Hematopoietic multipotent progenitor cell treated with erythropoietin and hydrocortisone succinate and interleukin-3 and kit ligand, for 8 days (in vitro differentiated cells): Measurements from ENCODE around the gene SCN3A.
A peak's percentile ranks its signal among the peaks of the same experiment; 100 is the strongest.

Experiments
- DNase-seq: peaks from one replicate; pipeline ENCODE4 v3.0.0-alpha.2; 2015

Gene SCN3A

DNA sequence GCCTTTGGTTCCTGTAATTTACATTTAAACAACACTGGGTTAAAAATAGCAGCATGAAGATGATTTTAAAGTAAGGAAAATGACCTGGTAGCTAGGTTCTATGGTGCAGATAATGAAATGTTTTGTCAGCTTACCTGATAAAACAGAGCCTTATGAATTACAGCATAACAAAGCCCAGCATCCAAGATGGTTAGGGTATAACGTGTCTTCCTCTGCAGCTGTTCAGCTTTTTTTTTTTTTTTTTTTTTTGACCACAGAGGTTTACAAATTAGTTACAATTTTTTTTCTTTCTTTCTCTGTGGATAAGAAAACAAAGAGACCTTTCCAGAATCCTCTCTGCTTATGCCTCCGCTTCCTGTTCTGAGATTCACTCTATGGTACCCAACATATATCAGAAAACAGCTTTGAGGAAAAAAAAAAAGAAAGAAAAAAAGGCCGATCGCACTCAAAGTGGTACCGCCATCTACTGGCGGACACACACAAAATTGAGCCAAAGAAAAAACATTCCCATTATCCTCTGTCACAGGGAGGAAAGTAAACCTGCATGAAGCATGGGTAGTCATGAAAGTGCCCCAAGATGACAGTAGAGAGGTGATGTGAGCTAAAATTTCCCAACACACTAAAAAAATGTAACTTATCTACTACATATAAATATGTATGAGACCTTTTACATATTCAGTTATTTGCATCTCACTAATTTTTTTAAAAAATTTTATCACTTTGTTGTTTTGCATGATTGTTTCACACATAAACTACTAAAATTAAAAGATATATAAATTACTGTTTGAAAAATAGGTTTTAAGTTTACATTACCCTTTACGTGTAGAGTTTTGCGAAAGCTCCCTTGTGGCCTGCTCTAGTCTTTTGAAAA, at the start of gene SCN3A:
Gene SCN3A (minus strand): TSS at position 362 of the 871 bp plus-strand sequence. CDS start 27,656 bp downstream, outside the sequence.
- peak; percentile 59 for DNase-seq

DNA sequence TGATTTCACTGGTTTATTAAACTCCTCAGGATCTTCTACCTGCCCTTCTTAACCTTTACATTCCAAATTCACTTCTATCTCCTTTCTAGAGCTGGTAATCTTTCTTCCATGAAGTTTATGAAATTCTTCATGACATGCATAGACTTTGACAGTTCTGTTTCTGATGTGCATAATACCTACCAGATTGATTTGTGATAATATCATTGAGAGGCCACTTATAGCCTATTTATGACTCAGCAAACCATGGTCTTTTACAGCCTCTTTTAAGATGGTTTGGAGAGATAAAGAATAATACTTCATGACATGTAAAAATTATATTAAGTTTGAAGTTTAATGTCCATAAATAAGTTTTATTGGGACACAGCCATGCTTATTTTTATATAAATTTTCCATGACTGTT, 49.3 kb upstream of the SCN3A start:
- no peak for DNase-seq

DNA sequence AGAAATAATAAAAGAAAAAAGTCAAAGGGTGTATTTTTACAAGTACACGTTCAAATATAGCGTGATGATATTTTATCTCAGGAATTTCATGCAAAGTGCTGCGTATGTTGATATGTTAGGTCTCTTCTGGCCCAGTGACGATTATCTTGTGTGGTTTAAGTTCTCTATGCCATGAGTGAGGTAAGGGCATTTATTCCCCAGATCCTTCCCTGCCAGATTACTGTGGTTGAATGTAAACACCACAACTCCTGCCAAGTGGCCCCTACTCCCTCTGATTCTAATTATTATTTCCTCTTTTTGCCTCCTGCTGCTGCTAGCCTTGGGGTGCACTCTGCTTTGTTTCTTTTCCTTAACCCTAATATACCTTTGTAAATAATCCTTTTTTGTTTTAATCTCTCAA, 47.5 kb upstream of the SCN3A start:
- DNase-seq: no peak

DNA sequence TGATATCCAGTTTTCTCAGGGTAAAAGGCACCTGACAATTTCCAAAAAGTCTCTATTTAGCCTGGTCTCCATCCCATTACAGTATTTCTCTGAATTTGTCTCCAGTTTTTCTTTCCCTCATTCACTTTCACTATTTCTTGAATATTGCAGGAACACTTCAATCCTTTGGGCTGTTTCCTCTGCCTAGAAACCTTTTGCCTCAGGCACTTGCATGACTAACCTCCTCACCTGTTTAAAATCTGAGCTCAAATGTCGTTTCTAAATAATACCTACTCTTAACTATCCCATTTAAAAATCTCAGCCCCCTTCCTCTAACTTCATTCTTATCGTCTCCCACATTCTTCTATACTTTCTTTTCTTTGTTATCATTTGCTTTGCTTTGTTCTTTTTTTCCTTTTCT, 44.4 kb upstream of the SCN3A start:
- DNase-seq: no peak

DNA sequence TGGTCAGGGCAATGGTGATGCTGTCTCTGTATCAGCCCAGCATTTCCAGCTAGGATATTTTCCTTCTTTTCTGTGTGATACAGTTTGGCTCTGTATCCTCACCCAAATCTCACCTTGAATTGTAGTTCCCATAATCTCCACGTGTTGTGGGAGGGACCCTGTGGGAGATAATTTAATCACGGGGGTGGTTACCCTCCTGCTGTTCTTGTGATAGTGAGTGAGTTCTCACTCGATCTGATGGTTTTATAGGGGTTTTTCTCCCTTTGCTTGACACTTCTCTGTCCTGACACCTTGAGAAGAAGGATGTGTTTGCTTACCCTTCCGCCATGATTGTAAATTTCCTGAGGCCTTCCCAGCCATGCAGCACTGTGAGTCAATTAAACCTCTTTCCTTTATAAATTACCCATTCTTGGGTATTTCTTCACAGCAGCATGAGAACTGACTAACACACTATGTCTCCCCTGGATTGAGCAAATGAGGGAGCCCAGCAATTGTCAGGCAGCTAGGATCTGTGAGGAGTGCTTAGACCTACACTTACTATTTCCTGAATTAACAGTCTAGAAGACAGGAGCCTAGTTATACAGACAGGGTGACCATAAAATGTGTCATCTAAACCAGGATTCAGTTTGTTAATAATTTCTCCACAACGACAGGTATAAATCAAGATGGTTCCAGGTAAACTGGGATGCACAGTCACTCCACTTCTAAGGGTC, 41.4 kb upstream of the SCN3A start:
- DNase-seq: no peak

DNA sequence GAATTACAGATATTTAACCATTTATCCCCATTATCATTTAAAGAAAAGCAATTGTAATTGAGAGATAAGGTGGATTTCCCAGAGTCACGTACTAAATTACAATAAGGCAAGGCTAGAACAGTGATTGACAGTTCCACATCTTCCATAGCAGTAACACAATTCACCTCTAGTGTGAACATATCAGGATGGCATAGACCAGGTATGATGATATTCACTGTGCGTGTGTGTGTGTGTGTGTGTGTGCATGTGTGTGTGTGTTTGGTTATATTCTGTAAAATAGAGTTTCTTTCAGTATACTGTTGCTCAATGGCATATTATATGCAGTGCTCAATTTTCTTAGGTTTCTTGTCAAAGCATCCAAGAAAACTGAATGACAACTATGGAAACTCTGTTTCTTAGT, 37.1 kb upstream of the SCN3A start:
- DNase-seq: no peak

DNA sequence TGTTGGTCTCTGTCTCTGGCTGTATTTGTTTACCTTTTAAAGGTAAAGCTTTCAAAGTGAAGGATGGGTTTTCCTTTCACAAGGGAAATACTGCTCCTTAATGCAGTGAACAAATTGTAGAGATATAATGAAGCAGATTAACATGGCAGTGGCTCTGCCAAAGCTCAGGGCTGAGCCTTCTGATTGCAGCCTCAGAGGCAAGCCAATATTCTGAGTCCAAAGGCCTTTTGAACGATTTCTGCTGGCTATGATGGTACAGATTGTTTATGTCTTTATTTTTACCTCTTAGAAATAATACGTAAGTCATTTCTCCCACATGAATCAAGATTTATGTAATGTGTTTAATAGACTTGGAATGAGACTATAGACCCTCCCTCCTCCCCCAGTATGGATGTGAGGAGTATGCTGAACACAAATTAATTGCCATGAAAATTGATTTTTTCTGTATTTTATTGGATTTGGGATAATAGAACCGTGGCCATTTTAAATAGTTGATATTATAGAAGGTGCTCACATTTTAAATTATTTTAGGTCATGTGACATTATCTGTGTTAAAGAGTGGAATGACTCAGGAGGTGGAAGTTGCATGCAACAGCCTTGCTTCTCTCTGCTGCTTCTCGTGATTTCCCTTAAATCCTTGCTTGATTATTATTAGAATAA, 36.1 kb upstream of the SCN3A start:
- no peak for DNase-seq

DNA sequence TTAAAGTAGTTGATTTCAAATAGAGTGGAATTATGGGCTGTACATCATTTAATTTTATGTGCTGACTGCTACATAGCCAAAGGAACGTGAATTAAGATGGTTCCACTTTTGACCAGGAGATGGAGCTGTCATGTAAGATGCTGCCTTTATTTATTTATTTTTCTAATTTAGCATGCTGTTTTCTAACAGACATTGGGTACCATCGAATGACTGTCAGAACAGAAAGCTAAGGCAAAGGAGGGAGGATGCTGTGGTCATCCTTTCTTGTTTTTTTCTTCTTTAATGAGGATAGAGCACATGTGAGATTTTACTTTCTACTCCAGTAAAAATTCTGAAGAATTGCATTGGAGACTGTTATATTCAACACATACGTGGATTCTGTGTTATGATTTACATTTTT, 35.4 kb upstream of the SCN3A start, which contains the start of gene SCN2A:
Gene SCN2A (plus strand): TSS at position 185 of the 400 bp plus-strand sequence. CDS start 56,410 bp downstream, outside the sequence.
- DNase-seq: peak; percentile 63

DNA sequence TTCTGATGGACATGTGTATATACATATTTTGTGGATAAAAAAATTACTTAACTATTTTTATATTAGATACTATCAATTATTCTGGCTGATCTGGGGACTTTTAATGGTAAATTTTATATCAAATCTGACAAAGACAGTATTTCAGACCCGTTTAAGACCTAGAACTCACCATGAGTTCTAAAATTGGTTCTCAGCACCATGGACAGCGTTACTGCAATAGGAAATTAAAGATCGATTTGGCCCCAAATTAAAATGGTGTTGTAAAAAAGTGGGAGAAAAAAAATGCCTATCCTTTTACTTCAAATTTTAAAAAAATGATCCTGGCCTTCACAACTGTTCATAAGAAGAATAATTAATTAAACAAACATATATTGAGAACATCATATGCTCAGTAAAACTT, 34.4 kb upstream of the SCN3A start:
- peak; percentile 27 for DNase-seq

DNA sequence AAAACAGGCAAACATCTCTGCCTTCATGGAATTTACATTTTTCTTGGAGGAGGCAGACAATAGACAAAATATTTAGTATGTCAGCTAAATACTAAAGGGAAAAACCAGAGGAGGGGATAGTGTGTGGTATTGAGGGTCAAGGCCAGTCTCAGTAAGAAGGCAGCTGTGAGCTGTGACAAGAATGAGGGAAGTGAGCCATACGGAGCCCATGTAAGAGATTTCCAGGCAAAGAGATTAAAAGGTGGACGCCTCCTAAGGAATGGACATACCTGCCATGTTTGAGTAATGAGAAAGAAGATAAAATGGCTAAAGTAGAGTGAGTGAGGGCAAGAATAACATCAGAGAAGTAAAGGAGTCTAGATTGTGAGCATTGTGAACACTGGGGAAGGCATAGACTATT, 33.2 kb upstream of the SCN3A start:
- DNase-seq: no peak

DNA sequence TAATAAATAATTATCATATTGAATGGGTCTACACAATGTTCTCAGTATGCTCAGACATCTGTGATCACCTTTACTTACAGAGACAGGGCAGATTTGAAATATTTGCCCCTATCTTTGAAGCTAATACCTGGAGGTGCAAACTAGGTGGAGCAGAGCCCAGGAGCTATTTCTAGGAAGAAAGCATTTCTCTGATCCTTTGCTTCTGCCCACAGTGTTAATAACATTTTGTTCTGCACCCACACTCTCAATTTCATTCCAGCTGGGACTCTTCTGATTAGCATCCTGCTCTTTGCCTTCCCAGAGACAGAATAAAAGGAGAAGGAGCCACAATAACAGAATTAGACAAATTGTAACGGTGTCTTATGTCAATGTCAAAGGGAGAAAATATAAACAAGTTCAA, 23.7 kb upstream of the SCN3A start:
- DNase-seq: no peak

DNA sequence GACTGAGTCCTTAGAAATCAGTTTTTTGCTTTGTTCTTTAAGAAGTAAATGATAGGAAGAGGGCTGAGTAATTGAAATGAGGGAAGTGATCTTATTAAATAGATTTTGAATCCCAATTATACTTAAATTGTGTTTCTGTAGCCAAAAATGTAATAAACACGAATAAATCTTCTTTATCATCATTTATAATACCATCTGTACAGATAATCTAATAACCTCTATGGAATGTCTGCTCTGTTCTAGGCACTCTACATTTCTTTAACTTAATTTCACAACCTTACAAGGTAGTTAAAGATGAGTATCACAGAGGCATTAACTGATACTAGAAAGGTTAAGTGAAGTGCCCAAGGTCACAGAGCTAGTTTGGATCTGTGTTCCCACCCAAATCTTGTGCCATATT, 21.1 kb upstream of the SCN3A start:
- DNase-seq: no peak

DNA sequence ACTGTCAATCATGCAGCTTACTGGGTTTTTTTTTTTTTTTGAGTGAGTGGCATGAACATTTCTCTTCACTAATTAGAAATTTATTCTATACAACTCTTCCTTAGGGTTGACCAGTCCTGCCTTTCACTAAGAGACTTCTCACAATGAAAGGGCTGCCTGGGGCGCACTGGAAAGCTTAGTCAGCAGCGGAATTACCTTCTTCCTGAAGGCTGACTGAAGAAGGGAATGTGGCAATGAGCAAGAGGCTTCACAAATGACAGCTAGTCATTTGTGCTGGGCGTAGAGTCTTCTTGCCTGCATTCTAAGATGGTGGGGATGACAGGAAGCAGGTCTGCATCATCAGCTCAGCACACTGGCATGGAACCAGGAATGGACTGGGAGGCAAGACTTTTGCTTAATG, 15.6 kb upstream of the SCN3A start:
- no peak for DNase-seq

DNA sequence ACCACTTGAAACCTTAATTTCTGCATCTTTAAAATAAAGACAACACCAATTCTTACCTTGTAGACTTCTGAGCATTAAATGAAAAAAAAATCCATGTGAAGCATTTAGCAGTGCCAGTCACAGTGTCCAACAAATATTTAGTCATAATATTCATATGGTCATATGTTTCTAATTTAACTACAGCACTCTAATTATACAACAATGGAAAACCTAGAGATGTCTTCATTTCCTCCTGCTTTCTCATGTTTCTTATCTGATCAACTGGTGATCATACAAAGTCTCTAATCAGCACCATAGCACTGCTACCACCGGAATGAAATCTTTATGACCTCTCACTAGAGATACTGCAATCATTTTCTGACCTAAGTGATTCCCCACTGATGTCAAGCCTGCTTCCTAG, 10.2 kb upstream of the SCN3A start:
- DNase-seq: no peak

DNA sequence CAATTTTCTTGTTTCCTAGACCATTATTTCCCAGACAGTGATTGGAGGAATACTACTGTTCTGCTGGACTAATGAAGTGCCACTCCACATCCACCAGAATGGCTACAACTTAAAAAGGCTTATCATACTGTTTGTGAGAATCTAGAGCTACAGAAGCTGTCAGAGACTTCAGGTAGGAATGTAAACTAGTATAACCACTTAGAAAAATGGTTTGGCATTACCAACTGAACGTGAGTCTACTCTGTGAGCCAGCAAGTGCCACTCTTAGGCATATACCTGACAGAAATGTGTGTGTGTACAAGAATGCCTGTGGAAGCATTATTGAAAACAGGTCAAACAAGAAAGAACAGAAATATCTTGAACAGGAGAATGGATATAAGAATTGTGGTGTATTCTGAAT, 4.2 kb upstream of the SCN3A start:
- no peak for DNase-seq

DNA sequence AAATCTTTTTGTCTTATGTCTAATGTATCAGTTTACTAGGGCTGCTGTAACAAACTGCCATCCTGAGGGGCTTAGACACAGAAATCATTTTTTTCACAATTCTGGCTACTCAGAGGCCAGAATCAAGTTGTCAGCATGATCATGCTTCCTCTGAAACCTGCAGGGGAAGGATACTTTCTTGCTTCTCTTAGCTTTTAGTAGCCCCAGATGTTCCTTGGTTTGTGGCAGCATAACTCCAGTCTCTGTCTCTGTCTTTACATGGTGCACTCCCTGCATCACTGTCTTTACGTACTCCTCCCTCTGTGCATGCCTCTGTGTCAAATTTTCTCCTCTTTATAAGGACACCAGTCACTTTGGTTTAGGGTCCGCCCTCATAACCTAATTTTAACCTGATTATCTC, 2.0 kb upstream of the SCN3A start:
- no peak for DNase-seq

DNA sequence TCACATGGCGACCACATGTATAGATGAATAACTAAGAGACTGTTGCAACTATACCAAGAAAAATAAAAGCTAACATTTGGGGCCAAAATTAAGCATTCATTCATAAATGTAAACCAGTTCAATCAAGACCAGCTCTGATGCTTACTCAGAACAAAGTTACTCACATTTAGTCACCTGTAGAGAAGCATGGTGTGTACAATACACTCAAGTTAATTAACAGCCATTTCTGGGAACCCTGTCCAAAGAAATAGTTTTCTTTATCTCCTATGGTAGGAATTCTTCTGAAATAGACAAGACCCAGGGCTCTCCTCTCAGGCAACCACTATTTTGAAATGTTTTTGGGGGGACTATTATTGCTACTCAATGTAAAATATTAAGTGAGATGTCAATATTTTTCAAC, 1.6 kb downstream of the SCN3A start:
- DNase-seq: no peak

DNA sequence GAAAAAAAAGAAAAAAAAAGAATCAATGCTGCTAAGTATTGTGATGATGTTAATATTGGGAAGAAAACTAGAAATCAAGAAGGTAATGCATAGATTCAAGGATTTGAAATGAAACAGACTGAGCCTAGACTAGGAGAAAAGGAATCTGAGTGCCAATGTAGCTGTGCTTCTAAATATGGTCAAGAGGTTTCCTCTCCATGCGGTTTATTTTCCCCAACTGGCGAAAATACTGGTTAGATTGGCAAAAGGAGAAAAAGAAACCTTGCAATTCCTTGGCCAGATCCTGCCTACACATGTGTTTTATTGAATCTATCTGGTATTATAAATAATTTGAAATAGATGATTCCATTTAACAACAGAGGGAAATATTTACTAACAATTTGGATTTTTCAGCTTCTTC, 5.7 kb downstream of the SCN3A start:
- no peak for DNase-seq

DNA sequence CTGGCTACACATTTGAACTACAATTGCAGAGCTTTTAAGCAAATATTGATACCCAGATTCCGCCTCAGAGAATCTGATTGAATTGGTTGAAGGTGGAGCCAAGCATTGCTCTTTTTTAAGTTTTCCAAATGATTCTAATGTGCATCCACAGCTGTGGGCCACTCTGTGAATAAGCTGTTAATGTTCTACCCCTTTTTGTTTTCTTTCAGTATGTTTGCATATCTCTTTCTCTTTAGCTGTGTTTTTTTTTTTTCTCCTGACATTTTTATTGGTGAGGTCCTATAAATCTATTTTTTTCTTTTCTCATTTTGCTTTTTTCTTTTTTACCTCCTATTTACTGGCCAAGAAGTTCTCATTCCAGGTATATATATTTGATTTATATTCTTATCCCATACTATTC, 6.5 kb downstream of the SCN3A start:
- DNase-seq: no peak

DNA sequence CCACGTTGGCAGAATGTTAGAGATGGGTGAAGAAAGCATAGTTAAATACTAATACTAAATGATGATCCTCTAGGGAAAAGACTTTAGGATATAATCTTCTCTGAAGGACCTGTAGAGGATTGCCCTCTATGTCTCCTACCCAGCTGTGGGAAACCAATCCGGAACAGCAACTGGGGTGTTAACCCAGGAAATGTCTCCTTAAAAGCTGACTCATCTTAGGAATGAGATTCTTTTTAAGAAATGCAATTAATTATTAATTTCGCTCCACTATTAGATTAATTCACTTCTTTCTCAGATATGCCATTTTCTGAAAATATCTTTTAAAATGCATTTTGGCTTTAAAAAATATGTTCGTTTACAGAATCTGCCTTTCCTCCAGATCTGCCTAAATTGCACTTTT, 7.4 kb downstream of the SCN3A start:
- no peak for DNase-seq

DNA sequence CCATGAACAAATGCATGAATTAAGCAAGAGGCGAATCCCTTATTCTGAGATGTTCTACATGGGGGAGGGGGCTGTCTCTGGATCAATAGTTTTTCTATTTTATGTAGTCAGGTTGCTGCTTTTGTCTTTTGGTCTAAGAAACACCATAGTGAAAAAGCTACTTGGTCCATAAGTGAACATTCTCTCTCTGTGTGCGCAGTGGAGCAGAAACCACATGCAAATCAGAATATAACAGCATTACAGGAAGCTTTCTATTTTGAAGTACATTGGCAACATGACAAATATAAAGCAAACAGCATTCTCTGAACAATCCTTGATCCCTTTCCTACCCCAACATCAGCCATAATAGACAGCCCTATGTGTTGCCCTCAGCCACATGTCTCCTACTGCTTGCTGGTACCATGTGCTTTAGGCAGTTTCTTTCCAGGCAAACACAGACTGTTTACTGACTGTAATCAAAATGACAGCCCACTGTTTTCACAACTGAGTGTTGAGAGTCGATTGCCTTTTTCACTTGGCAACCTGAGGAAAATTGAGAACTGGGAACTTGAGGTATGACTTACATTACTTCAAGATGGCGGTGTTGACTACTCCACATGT, 10.6 kb downstream of the SCN3A start:
- no peak for DNase-seq

DNA sequence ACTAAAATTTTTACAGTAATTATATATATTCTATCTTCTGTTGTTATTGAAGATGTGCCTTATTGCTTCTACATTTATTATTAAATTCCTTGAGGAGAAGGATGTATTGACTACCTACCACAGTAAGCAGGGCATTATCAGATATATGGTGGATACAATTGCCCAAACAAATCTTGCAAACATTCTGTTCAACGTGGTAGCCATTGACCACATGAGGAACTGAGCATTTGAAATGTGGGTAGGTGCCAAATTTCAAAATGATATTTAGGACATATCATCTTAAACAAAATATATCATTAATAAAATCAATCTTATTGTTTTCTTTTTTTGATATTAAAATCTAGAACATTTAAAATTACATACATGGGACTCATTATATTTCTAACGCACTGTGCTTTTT, 11.1 kb downstream of the SCN3A start:
- no peak for DNase-seq

DNA sequence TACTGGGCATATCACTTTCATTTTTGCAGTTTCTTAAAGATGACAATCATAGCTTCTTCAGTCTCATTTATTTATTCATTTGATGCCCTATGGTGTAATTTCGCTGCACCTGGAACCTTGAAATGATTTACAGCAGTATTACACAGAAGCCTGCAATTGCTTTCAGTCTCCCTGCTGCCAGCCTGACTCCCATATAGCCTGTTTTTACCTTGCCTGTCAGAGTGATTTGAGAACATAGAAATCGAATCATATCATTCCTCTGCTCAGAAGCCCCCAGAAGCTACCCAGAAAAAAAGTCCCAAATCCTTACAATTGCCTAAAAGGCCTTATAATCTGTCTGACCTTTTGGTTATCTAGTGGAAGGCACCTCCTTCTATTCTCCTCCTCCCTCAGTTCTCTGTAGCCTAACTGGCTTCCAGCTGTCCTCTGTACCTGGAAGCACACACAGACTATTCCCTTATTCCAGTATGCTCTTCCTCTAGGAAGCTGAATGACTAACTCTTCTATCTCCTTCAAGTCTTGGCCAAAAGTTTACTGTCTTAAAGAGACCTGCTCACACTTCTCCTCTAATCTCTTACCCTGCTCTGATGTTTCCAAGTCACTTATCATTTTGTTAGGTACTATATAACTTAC, 12.6 kb downstream of the SCN3A start:
- DNase-seq: no peak
